Lower lobe of right lung (tissue), 2 donors: ENCODE data around the gene PTPN2. TPM values are rescaled to one million over a fixed set of nuclear protein-coding genes. Genes with fewer than 3 reads are reported as not detected.
A peak's percentile ranks its signal among the peaks of the same experiment; 100 is the strongest.

Experiments used
- ATAC-seq, 2 donors: fragments of 200-7000 bp; cut with Tn5 transposase; one replicate each; pipeline ENCODE4 v1.9.1; 2020 to 2022; ENCODE audit warnings: mild to moderate bottlenecking in 2 of 2, moderate library complexity in 2 of 2
- DNase-seq: peaks from one replicate; pipeline ENCODE4 v3.0.0-alpha.2; 2020
- H3K27ac ChIP-seq: fragments of 200-600 bp; one replicate; pipeline ENCODE4 v1.8.0; 2022
- H3K27me3 ChIP-seq: fragments of 200-600 bp; one replicate; pipeline ENCODE4 v1.8.0; 2022; ENCODE audit warnings: low read depth
- H3K36me3 ChIP-seq: fragments of 200-600 bp; one replicate; pipeline ENCODE4 v1.8.0; 2022; ENCODE audit warnings: mild to moderate bottlenecking
- H3K4me1 ChIP-seq: fragments of 200-600 bp; one replicate; pipeline ENCODE4 v1.8.0; 2022
- H3K4me3 ChIP-seq: fragments of 200-600 bp; one replicate; pipeline ENCODE4 v1.8.0; 2022; ENCODE audit warnings: mild to moderate bottlenecking
- H3K9me3 ChIP-seq: fragments of 200-600 bp; one replicate; pipeline ENCODE4 v1.8.0; 2022
- intact Hi-C: fragments of 100-400 bp; cut with DNase I; formaldehyde crosslinking; loops from one replicate; pipeline ENCODE4 v1.11.0; 2022
- total RNA-seq: library from RNA; stranded (reverse); fragmentation: NEBNext Ultra II Directional; extraction: Animal tissue kit (Norgen Biotek cat#: 25700); gene quantifications from one replicate; pipeline ENCODE4 v1.2.1, GENCODE V29; 2021
- TF ChIP-seq, protein P1 (sequence below): fragments of 200-600 bp; IDR thresholded peaks from one replicate; pipeline ENCODE4 v1.8.0; 2022; ENCODE audit warnings: antibody characterized with exemption, mild to moderate bottlenecking
- donor health status: DM: no; HTN: yes; CAD: no; lungs with severe emphysema.

PTPN2 gene
- total RNA-seq, 1 donor from 2014 or later = 52.6 TPM

DNA sequence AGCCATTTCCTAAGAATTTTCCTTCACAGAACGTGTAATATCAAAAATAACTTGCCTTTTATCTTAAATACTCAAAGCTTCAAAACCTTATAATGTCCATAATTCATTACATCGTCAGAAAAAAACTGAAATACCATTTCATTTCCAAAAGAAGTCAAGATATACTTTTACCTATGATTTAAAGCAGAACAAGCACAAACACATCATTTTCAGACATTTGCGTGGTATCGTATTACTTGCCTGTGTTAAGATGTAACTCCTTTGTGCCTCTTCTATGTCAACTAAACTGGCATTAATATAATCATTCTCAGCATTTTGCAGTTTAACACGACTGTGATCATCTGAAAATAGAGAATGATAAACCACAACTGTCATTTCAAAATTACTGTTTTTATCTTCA is 47.5 kb downstream of the PTPN2 start:
- Histone ChIP-seq H3K4me3 (no peak overlapping the region), H3K36me3 (peaks cover 22% of the 10 kb centered on the region), H3K27ac (peak overlapping the region; percentile 87), H3K4me1 (peaks cover 43% of the 10 kb centered on the region), H3K9me3 (no peaks in the 10 kb centered on the region), H3K27me3 (no peaks in the 10 kb centered on the region)
- TF ChIP-seq, protein P1, sequence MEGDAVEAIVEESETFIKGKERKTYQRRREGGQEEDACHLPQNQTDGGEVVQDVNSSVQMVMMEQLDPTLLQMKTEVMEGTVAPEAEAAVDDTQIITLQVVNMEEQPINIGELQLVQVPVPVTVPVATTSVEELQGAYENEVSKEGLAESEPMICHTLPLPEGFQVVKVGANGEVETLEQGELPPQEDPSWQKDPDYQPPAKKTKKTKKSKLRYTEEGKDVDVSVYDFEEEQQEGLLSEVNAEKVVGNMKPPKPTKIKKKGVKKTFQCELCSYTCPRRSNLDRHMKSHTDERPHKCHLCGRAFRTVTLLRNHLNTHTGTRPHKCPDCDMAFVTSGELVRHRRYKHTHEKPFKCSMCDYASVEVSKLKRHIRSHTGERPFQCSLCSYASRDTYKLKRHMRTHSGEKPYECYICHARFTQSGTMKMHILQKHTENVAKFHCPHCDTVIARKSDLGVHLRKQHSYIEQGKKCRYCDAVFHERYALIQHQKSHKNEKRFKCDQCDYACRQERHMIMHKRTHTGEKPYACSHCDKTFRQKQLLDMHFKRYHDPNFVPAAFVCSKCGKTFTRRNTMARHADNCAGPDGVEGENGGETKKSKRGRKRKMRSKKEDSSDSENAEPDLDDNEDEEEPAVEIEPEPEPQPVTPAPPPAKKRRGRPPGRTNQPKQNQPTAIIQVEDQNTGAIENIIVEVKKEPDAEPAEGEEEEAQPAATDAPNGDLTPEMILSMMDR = no peak
- intact Hi-C loops = no loop called here
- ATAC-seq (no peak), DNase-seq (no peak)

DNA sequence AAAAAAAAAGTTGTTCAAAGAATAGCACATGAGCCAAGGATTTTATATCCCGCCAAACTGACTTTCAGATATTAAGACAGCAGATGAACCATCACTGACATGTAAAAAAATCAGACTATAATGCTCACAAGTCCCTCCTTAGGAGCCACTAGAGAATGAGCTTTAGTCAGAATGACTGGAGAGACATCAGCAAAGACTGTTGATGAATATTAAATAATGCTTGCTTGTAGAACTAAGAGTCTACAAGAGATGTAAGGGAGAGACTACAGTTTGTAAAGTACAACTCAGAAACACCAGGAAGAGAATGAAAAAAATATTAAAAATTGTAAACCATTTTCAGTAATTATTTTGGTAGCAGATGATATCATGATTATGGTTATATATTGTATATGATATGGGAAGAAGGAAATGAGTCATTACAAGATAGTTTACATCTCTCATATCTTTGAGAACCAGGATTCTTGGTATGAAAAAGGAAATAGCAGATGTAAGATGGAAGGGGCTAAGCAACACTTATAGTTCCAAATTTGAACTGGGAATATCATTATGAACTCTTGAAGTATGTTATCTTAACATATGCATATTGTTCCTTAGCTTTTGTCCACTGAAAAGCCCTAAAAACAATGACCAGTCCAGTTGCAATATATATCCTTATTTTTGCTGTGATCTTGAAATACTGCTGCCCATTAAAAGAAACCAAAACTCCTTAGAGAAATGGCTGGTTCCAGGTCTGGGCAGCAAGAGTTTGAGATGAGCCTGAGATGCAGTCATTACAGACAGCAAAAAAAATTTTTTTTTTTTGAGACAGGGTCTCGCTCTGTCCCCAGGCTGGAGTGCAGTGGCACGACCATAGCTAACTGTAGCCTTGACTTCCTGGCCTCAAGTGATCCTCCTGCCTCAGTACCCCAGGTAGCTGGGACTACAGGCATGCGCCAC is 55.7 kb downstream of the PTPN2 start:
- ATAC-seq = no peak
- H3K4me1 ChIP-seq = no peaks in the 10 kb centered on the region
- H3K36me3 ChIP-seq = peaks cover 42% of the 10 kb centered on the region
- intact Hi-C loops = no loop called here
- no peaks in the 10 kb centered on the region for H3K27me3 ChIP-seq
- TF ChIP-seq, protein P1 = no peak
- no peak overlapping the region for H3K27ac ChIP-seq
- no peak for DNase-seq
- peaks cover 10% of the 10 kb centered on the region for H3K9me3 ChIP-seq
- no peak overlapping the region for H3K4me3 ChIP-seq

DNA sequence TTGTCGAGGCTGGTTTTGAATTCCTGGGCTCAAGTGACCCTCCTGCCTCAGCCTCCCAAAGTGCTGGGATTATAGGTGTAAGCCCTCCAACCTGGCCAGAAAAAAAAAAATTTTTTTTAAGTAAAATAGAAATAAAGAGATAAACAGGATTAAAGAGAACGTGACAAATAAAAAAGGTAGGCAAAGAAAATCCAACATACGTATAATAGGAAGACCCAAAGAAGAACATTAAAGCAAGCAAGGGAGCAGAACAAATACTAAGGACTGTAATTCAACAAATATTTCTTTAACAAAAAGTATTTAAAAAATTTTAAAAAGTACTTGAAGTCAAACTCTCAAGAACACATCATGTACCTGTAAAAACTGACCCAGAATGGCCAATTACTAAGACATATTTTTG is 56.4 kb downstream of the PTPN2 start:
- Histone ChIP-seq H3K27me3 (no peaks in the 10 kb centered on the region), H3K4me3 (no peak overlapping the region), H3K9me3 (peaks cover 10% of the 10 kb centered on the region), H3K4me1 (no peaks in the 10 kb centered on the region), H3K36me3 (peaks cover 47% of the 10 kb centered on the region), H3K27ac (no peak overlapping the region)
- DNase-seq (no peak), ATAC-seq (no peak)
- TF ChIP-seq, protein P1 = no peak
- intact Hi-C loops = no loop called here

DNA sequence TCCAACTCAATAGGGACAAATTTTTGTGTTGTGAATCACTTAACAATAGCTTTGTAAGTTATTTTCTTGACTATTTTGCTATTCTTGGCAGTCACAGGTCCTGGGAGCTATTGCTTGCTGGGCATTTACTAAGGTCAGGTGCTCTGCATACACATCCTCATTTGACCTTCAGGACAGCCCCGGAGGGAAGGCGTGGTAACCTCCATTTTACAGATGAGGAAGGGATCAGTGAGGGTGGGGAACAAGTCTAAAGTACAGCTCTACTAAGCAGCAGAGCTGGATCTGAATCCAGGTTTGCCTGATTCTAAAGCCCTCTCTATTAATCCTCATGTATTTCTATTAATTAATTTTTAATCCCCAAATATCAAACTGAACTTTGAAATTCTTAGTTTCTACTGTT is 58.8 kb downstream of the PTPN2 start:
- H3K36me3 ChIP-seq = peaks cover 44% of the 10 kb centered on the region
- no peak for DNase-seq
- H3K9me3 ChIP-seq = peaks cover 10% of the 10 kb centered on the region
- no peaks in the 10 kb centered on the region for H3K27me3 ChIP-seq
- no peaks in the 10 kb centered on the region for H3K4me1 ChIP-seq
- TF ChIP-seq, protein P1 = no peak
- H3K27ac ChIP-seq = no peak overlapping the region
- ATAC-seq = no peak
- intact Hi-C loops = no loop called here
- H3K4me3 ChIP-seq = no peak overlapping the region

DNA sequence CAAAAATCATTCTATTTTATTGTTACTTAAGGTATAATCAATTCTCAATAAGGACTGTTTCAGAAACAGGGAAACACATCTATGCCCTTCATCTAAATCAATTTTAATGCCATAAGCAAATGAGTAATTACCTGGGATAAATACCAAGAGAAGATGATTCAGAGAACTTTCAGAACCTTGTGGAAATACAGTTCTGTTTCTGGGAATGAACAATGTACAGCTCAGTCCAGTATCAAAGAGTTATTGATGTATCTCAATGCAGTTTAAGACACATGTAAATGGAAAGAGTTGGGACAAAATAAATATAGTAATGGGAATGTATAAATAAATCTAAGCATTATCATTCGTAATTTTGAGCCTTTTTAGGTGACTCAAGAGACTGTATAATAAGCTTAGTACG is 60.1 kb downstream of the PTPN2 start:
- intact Hi-C loops = no loop called here
- Histone ChIP-seq H3K4me3 (no peak overlapping the region), H3K9me3 (peaks cover 10% of the 10 kb centered on the region), H3K27me3 (no peaks in the 10 kb centered on the region), H3K4me1 (no peaks in the 10 kb centered on the region), H3K36me3 (peaks cover 42% of the 10 kb centered on the region), H3K27ac (no peak overlapping the region)
- ATAC-seq (no peak), DNase-seq (no peak)
- TF ChIP-seq, protein P1 = no peak
